Suprapubic skin (tissue), 4 donors: ENCODE measurements around the gene DCBLD1. TPM values are rescaled to one million over a fixed set of nuclear protein-coding genes. Genes with fewer than 3 reads are reported as not detected.
"Not testable (repeated sequence)": the region's sequence is repeated elsewhere in the genome, so short reads cannot be mapped to it uniquely, and the experiment has no call there.

Experiments
- DNase-seq, 2 donors: peaks; one replicate each; pipeline ENCODE4 v3.0.0-alpha.2; 2019; ENCODE audit warnings: low spot score in 2 of 2
- H3K27ac ChIP-seq: fragments of 200-600 bp; sonication (generic); one replicate; pipeline ENCODE4 v1.5.1; 2019
- H3K27me3 ChIP-seq: fragments of 200-600 bp; sonication (generic); one replicate; pipeline ENCODE4 v1.5.1; 2019
- H3K36me3 ChIP-seq: fragments of 200-600 bp; sonication (generic); one replicate; pipeline ENCODE4 v1.5.1; 2019
- H3K4me1 ChIP-seq: fragments of 200-600 bp; sonication (generic); one replicate; pipeline ENCODE4 v1.5.1; 2019
- H3K4me3 ChIP-seq: fragments of 200-600 bp; sonication (generic); one replicate; pipeline ENCODE4 v1.5.1; 2019; ENCODE audit warnings: mild to moderate bottlenecking
- H3K9me3 ChIP-seq: fragments of 200-600 bp; sonication (generic); one replicate; pipeline ENCODE4 v1.5.1; 2019
- CTCF ChIP-seq, 2 donors: fragments of 200-600 bp in 1 of 2; fragments of 450-650 bp in 1 of 2; sonication (generic) in 1 of 2; IDR thresholded peaks; one replicate each; pipeline ENCODE4 v1.5.1; 2016 to 2019; ENCODE audit warnings: antibody characterized with exemption in 2 of 2, mild to moderate bottlenecking in 1 of 2, moderate library complexity in 1 of 2
- EP300 ChIP-seq: sonication (generic); formaldehyde crosslinking; IDR thresholded peaks from one replicate; pipeline ENCODE4 v1.6.1; 2017; ENCODE audit warnings: antibody characterized with exemption
- POLR2A ChIP-seq, 2 donors: fragments of 450-650 bp; IDR thresholded peaks; one replicate each; pipeline ENCODE4 v1.6.1; 2017; ENCODE audit warnings: antibody characterized with exemption in 2 of 2, mild to moderate bottlenecking in 2 of 2, moderate library complexity in 2 of 2
- POLR2AphosphoS5 ChIP-seq, 3 donors: sonication (generic); formaldehyde crosslinking; IDR thresholded peaks; one replicate each; pipeline ENCODE4 v1.6.1; 2017; ENCODE audit warnings: antibody characterized with exemption in 3 of 3
- WGBS: methylation state at CpG from one replicate; pipeline ENCODE4 v1.1.5; 2018; 5-methylcytosine and 5-hydroxymethylcytosine counted together
- total RNA-seq, 4 donors: library from RNA; depleted of rRNA; stranded (reverse); fragments of >200 nt; gene quantifications; one replicate each; pipeline ENCODE4 v1.1.0, GENCODE V29; 2016

The DCBLD1 gene
- total RNA-seq, 4 donors from 2014 or later: 3.6 to 15.7 (median 4.9) TPM

GRCh38 chr6:117465691-117466090 is 16.8 kb upstream of the DCBLD1 start:
- no peak for DNase-seq
- H3K27ac ChIP-seq: no peak overlapping the region
- WGBS: 59% methylated on average over 1 of the region's 1 CpG
- TF ChIP-seq POLR2A (IDR thresholded peaks at IDR 0.05): no peak
- no peak for TF ChIP-seq CTCF (IDR thresholded peaks at IDR 0.05)
- no peak for TF ChIP-seq EP300
- TF ChIP-seq POLR2AphosphoS5 (IDR thresholded peaks at IDR 0.05): no peak
- H3K4me1 ChIP-seq: no peaks in the 10 kb centered on the region
- no peaks in the 10 kb centered on the region for H3K36me3 ChIP-seq
- H3K9me3 ChIP-seq: no peaks in the 10 kb centered on the region
- no peaks in the 10 kb centered on the region for H3K27me3 ChIP-seq
- H3K4me3 ChIP-seq: no peak overlapping the region

GRCh38 chr6:117467876-117468275 is 14.6 kb upstream of the DCBLD1 start:
- WGBS: 79% methylated on average over 4 of the region's 4 CpGs

GRCh38 chr6:117468527-117468926 is 13.9 kb upstream of the DCBLD1 start:
- not testable (repeated sequence) for H3K27me3 ChIP-seq, H3K27ac ChIP-seq, H3K4me3 ChIP-seq, H3K36me3 ChIP-seq, H3K4me1 ChIP-seq, H3K9me3 ChIP-seq, DNase-seq
- WGBS: 88% methylated on average over 4 of the region's 4 CpGs

More at GRCh38 chr6:117467876-117468275, 14.6 kb upstream of the DCBLD1 start:
- Histone ChIP-seq H3K4me3 (no peak overlapping the region), H3K27me3 (no peaks in the 10 kb centered on the region), H3K27ac (no peak overlapping the region), H3K4me1 (no peaks in the 10 kb centered on the region), H3K9me3 (no peaks in the 10 kb centered on the region), H3K36me3 (no peaks in the 10 kb centered on the region)
- no peak for DNase-seq
- TF ChIP-seq CTCF (IDR thresholded peaks at IDR 0.05) (no peak), POLR2AphosphoS5 (IDR thresholded peaks at IDR 0.05) (no peak), EP300 (no peak), POLR2A (IDR thresholded peaks at IDR 0.05) (no peak)

GRCh38 chr6:117469356-117469755 is 13.1 kb upstream of the DCBLD1 start:
- Histone ChIP-seq H3K36me3 (no peaks in the 10 kb centered on the region), H3K9me3 (no peaks in the 10 kb centered on the region), H3K27me3 (no peaks in the 10 kb centered on the region), H3K27ac (no peak overlapping the region), H3K4me1 (no peaks in the 10 kb centered on the region), H3K4me3 (no peak overlapping the region)
- 62% methylated on average over 4 of the region's 4 CpGs for WGBS
- no peak for DNase-seq
- TF ChIP-seq CTCF (IDR thresholded peaks at IDR 0.05) (no peak), POLR2A (IDR thresholded peaks at IDR 0.05) (no peak), EP300 (no peak), POLR2AphosphoS5 (IDR thresholded peaks at IDR 0.05) (no peak)

- WGBS: 90% methylated on average over 3 of the region's 3 CpGs
- no peaks in the 10 kb centered on the region for H3K4me1 ChIP-seq
- no peak overlapping the region for H3K4me3 ChIP-seq
- no peak for DNase-seq
- no peaks in the 10 kb centered on the region for H3K36me3 ChIP-seq
- TF ChIP-seq POLR2AphosphoS5 (IDR thresholded peaks at IDR 0.05): no peak
- TF ChIP-seq EP300: no peak
- TF ChIP-seq CTCF (IDR thresholded peaks at IDR 0.05): no peak
- no peak for TF ChIP-seq POLR2A (IDR thresholded peaks at IDR 0.05)
- H3K9me3 ChIP-seq: no peaks in the 10 kb centered on the region
- H3K27ac ChIP-seq: no peak overlapping the region
- no peaks in the 10 kb centered on the region for H3K27me3 ChIP-seq
These were observed 12.7 kb upstream of the DCBLD1 start for GRCh38 chr6:117469791-117470190.

GRCh38 chr6:117472667-117473066 is 9.8 kb upstream of the DCBLD1 start:
- no peak for DNase-seq
- WGBS: 95% methylated on average over 3 of the region's 3 CpGs

More at GRCh38 chr6:117472667-117473066, 9.8 kb upstream of the DCBLD1 start:
- no peak overlapping the region for H3K27ac ChIP-seq
- no peaks in the 10 kb centered on the region for H3K4me1 ChIP-seq
- no peaks in the 10 kb centered on the region for H3K9me3 ChIP-seq
- TF ChIP-seq CTCF (IDR thresholded peaks at IDR 0.05): no peak
- TF ChIP-seq POLR2AphosphoS5 (IDR thresholded peaks at IDR 0.05): no peak
- no peak for TF ChIP-seq POLR2A (IDR thresholded peaks at IDR 0.05)
- no peak for TF ChIP-seq EP300
- H3K27me3 ChIP-seq: no peaks in the 10 kb centered on the region
- H3K36me3 ChIP-seq: no peaks in the 10 kb centered on the region
- no peak overlapping the region for H3K4me3 ChIP-seq
